ENCODE data around the gene RAD51B.

DNA sequence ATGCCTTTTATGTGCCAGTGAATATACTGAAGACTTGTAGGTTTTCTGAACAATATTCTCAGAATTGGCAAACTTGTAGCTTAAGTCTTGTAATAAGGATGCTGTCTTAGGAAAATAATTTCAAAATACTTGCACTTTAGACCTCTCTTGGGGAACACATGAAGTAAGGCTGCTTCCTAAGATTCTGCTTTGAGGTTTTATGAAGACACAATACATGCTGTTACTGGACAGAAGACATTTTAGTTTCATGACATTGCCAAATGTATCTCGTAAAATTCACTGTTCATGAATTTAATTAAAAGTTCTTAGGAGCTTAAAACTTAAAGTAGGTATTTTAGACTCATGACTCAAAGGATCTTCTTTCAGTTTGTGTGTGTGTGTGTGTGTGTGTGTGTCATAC is 80.7 kb downstream of the RAD51B start:
- TF ChIP-seq, protein P1, sequence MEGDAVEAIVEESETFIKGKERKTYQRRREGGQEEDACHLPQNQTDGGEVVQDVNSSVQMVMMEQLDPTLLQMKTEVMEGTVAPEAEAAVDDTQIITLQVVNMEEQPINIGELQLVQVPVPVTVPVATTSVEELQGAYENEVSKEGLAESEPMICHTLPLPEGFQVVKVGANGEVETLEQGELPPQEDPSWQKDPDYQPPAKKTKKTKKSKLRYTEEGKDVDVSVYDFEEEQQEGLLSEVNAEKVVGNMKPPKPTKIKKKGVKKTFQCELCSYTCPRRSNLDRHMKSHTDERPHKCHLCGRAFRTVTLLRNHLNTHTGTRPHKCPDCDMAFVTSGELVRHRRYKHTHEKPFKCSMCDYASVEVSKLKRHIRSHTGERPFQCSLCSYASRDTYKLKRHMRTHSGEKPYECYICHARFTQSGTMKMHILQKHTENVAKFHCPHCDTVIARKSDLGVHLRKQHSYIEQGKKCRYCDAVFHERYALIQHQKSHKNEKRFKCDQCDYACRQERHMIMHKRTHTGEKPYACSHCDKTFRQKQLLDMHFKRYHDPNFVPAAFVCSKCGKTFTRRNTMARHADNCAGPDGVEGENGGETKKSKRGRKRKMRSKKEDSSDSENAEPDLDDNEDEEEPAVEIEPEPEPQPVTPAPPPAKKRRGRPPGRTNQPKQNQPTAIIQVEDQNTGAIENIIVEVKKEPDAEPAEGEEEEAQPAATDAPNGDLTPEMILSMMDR (IDR thresholded peaks at IDR 0.05; ENCODE audit: insufficient read depth, low read length), result no peak
- no peak for TF ChIP-seq GABPA (IDR thresholded peaks at IDR 0.05; ENCODE audit: low read depth)
- TF ChIP-seq, protein P2, sequence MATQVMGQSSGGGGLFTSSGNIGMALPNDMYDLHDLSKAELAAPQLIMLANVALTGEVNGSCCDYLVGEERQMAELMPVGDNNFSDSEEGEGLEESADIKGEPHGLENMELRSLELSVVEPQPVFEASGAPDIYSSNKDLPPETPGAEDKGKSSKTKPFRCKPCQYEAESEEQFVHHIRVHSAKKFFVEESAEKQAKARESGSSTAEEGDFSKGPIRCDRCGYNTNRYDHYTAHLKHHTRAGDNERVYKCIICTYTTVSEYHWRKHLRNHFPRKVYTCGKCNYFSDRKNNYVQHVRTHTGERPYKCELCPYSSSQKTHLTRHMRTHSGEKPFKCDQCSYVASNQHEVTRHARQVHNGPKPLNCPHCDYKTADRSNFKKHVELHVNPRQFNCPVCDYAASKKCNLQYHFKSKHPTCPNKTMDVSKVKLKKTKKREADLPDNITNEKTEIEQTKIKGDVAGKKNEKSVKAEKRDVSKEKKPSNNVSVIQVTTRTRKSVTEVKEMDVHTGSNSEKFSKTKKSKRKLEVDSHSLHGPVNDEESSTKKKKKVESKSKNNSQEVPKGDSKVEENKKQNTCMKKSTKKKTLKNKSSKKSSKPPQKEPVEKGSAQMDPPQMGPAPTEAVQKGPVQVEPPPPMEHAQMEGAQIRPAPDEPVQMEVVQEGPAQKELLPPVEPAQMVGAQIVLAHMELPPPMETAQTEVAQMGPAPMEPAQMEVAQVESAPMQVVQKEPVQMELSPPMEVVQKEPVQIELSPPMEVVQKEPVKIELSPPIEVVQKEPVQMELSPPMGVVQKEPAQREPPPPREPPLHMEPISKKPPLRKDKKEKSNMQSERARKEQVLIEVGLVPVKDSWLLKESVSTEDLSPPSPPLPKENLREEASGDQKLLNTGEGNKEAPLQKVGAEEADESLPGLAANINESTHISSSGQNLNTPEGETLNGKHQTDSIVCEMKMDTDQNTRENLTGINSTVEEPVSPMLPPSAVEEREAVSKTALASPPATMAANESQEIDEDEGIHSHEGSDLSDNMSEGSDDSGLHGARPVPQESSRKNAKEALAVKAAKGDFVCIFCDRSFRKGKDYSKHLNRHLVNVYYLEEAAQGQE (IDR thresholded peaks at IDR 0.05; ENCODE audit: insufficient replicate concordance, low read depth), result no peak

Data from HL-60 (cell line).